OCI-LY3 (cell line): Measurements from ENCODE around the gene ST3GAL4.

Experiments used
- EZH2phosphoT487 ChIP-seq: fragments of 200-600 bp; shearing (Covaris generic); IDR thresholded peaks from 2 replicates; pipeline ENCODE4 v1.6.1; 2018; ENCODE audit warnings: antibody characterized with exemption, mixed run types, low read depth
- TF ChIP-seq, protein P1 (sequence below): fragments of 200-600, 300-600 bp; sonication (generic); IDR thresholded peaks from 2 replicates; pipeline ENCODE4 v1.5.1; 2014; ENCODE audit warnings: antibody characterized with exemption, low read length, low read depth

DNA sequence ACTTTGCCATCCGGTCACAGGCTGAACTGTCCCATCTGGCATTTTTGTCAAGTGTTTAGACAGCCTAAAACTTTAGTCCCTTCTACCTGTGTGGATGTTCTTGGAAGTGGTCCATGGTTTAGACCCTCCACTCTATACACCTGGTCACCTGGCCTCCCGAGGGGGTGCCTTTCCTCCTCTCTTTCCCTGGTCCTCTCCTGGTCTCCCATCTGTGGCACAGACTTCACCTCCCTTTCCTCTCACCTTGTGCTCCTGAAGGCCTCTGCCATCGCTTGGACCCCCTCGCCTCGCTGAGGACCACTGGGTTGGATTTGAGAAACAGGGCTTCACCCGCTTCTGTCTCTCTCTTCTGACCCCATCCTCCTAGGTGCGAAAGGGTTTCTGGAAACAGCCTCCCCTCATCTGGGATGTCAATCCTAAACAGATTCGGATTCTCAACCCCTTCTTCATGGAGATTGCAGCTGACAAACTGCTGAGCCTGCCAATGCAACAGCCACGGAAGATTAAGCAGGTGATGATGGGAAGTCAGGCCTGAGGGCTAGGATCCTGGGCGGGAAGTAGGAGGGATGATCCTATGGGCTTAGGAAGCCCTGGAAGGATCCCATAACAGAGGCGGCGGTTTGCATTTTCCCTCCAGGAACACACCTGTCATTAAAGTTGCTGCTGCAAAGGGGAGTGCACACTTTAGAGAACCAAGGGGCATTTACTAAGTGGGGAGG, 53.6 kb downstream of the ST3GAL4 start:
- TF ChIP-seq, protein P1, sequence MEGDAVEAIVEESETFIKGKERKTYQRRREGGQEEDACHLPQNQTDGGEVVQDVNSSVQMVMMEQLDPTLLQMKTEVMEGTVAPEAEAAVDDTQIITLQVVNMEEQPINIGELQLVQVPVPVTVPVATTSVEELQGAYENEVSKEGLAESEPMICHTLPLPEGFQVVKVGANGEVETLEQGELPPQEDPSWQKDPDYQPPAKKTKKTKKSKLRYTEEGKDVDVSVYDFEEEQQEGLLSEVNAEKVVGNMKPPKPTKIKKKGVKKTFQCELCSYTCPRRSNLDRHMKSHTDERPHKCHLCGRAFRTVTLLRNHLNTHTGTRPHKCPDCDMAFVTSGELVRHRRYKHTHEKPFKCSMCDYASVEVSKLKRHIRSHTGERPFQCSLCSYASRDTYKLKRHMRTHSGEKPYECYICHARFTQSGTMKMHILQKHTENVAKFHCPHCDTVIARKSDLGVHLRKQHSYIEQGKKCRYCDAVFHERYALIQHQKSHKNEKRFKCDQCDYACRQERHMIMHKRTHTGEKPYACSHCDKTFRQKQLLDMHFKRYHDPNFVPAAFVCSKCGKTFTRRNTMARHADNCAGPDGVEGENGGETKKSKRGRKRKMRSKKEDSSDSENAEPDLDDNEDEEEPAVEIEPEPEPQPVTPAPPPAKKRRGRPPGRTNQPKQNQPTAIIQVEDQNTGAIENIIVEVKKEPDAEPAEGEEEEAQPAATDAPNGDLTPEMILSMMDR: no peak
- no peak for TF ChIP-seq EZH2phosphoT487
